ENCODE measurements around the gene SEZ6L2. TPM values are rescaled to one million over a fixed set of nuclear protein-coding genes. Genes with fewer than 3 reads are reported as not detected.
A peak's percentile ranks its signal among the peaks of the same experiment; 100 is the strongest.

The SEZ6L2 gene
- total RNA-seq, 4 donors from 2014 or later: 0.22 to 2.8 (median 1.1) TPM; not detected in 1

- no peak for DNase-seq
- TF ChIP-seq POLR2A (IDR thresholded peaks at IDR 0.05) (no peak), CTCF (IDR thresholded peaks at IDR 0.05) (no peak)
- Histone ChIP-seq H3K27ac (peak overlapping the region; percentile 82 to 95 (median 92)), H3K4me1 (peaks cover 74 to 100% (median 80%) of the 10 kb centered on the region in 3 donors), H3K36me3 (peaks cover 0 to 22% (median 3%) of the 10 kb centered on the region in 3 donors), H3K4me3 (peak overlapping the region; percentile 47 to 86 (median 66)), H3K27me3 (no peaks in the 10 kb centered on the region), H3K9me3 (no peaks in the 10 kb centered on the region)
- 26 to 31% methylated on average over 5 of the region's 7 CpGs for WGBS, 2 donors
- intact Hi-C loops (cut with DNase I): no loop called here
Observed at GRCh38 chr16:29821643-29822115, 77.7 kb downstream of the SEZ6L2 start.

Other genes starting within 250 kb of the SEZ6L2 start
- 1 to 10 TPM; 1.3 to 4.2 (median 2.8) TPM for gene SPN, start 236.3 kb downstream of the SEZ6L2 start, total RNA-seq
- gene QPRT, start 220.4 kb downstream of the SEZ6L2 start, total RNA-seq: 1 to 10 TPM in 2 of 4 donors, under 1 TPM in 2; 0.40 to 3.6 (median 1.9) TPM
- gene C16orf54, start 153.6 kb downstream of the SEZ6L2 start, total RNA-seq: 1 to 10 TPM in 3 of 4 donors, under 1 TPM in 1; 0.13 to 3.4 (median 1.6) TPM
- not detected for gene ZG16, start 121.3 kb downstream of the SEZ6L2 start, total RNA-seq
- 10 to 100 TPM; 31.0 to 46.3 (median 37.6) TPM for gene KIF22, start 108.8 kb downstream of the SEZ6L2 start, total RNA-seq
- 10 to 100 TPM; 87.0 to 99.0 (median 97.3) TPM for gene MAZ, start 93.0 kb downstream of the SEZ6L2 start, total RNA-seq
- 1 to 10 TPM in 1 of 4 donors, under 1 TPM in 2, not detected in 1; 0.40 to 1.9 (median 0.53) TPM for gene PRRT2, start 87.4 kb downstream of the SEZ6L2 start, total RNA-seq
- 10 to 100 TPM; 25.4 to 37.6 (median 32.8) TPM for gene PAGR1, start 83.4 kb downstream of the SEZ6L2 start, total RNA-seq
- 100 to 1,000 TPM in 2 of 4 donors, 10 to 100 TPM in 2; 54.0 to 133 (median 97.6) TPM for gene MVP, start 79.1 kb downstream of the SEZ6L2 start, total RNA-seq
- 10 to 100 TPM; 34.6 to 78.8 (median 44.6) TPM for gene CDIPT, start 36.3 kb downstream of the SEZ6L2 start, total RNA-seq
- gene ASPHD1, start 938 bp upstream of the SEZ6L2 start, total RNA-seq: under 1 TPM in 2 of 4 donors, not detected in 2; 0.32 to 0.61 TPM
- gene KCTD13, start 26.7 kb upstream of the SEZ6L2 start, total RNA-seq: 10 to 100 TPM in 3 of 4 donors, 1 to 10 TPM in 1; 8.4 to 17.2 (median 13.9) TPM
- gene TMEM219, start 62.5 kb upstream of the SEZ6L2 start, total RNA-seq: 100 to 1,000 TPM in 1 of 4 donors, 10 to 100 TPM in 3; 48.0 to 119 (median 80.0) TPM
- gene TAOK2, start 74.3 kb upstream of the SEZ6L2 start, total RNA-seq: 10 to 100 TPM; 26.8 to 33.7 (median 30.4) TPM
- 10 to 100 TPM in 2 of 4 donors, 1 to 10 TPM in 2; 5.1 to 12.8 (median 9.7) TPM for gene HIRIP3, start 96.1 kb upstream of the SEZ6L2 start, total RNA-seq
- 10 to 100 TPM; 34.3 to 59.9 (median 48.0) TPM for gene INO80E, start 96.7 kb upstream of the SEZ6L2 start, total RNA-seq
- gene DOC2A, start 111.5 kb upstream of the SEZ6L2 start, total RNA-seq: under 1 TPM in 2 of 4 donors, not detected in 2; 0.50 to 0.76 TPM
- not detected for gene C16orf92, start 123.6 kb upstream of the SEZ6L2 start, total RNA-seq
- gene TLCD3B, start 131.7 kb upstream of the SEZ6L2 start, total RNA-seq: not detected
- 1,000 to 10,000 TPM; 1,024 to 1,551 (median 1,380) TPM for gene ALDOA, start 166.2 kb upstream of the SEZ6L2 start, total RNA-seq
- 100 to 1,000 TPM in 1 of 4 donors, 10 to 100 TPM in 3; 67.9 to 100 (median 78.4) TPM for gene PPP4C, start 176.4 kb upstream of the SEZ6L2 start, total RNA-seq
- 1 to 10 TPM; 1.9 to 6.2 (median 4.7) TPM for gene TBX6, start 192.4 kb upstream of the SEZ6L2 start, total RNA-seq
- gene YPEL3, start 196.7 kb upstream of the SEZ6L2 start, total RNA-seq: 100 to 1,000 TPM in 1 of 4 donors, 10 to 100 TPM in 3; 26.4 to 131 (median 63.0) TPM
- gene GDPD3, start 214.0 kb upstream of the SEZ6L2 start, total RNA-seq: 10 to 100 TPM; 13.4 to 41.2 (median 28.1) TPM
- gene MAPK3, start 223.7 kb upstream of the SEZ6L2 start, total RNA-seq: 10 to 100 TPM; 45.7 to 86.9 (median 60.8) TPM